Ovary (tissue), 9 donors: ENCODE results near the gene PQBP1. TPM values are rescaled to one million over a fixed set of nuclear protein-coding genes. Genes with fewer than 3 reads are reported as not detected.

ENCODE experiments used
- DNase-seq, 5 donors: peaks; one replicate each; pipeline ENCODE4 v3.0.0-alpha.2; 2019 to 2020
- H3K27ac ChIP-seq, 2 donors: fragments of 200-600 bp; one replicate each; pipeline versions ENCODE4 v1.5.1 to v1.8.0; 2019 to 2022
- H3K27me3 ChIP-seq: fragments of 200-600 bp; one replicate; pipeline ENCODE4 v1.8.0; 2022
- H3K36me3 ChIP-seq: fragments of 200-600 bp; sonication (generic); one replicate; pipeline ENCODE4 v1.5.1; 2019
- H3K4me1 ChIP-seq: one replicate; pipeline ENCODE4 v1.8.1; 2013; ENCODE audit warnings: mild to moderate bottlenecking, moderate library complexity; ENCODE audit not compliant: insufficient read depth
- H3K4me3 ChIP-seq: fragments of 200-600 bp; sonication (generic); one replicate; pipeline ENCODE4 v1.5.1; 2017
- H3K9me3 ChIP-seq, 2 donors: fragments of 200-600 bp in 1 of 2; sonication (generic) in 1 of 2; one replicate each; pipeline versions ENCODE4 v1.5.1 to v1.8.1; 2013 to 2019; ENCODE audit warnings: mild to moderate bottlenecking in 1 of 2, moderate library complexity in 1 of 2
- EP300 ChIP-seq: sonication (generic); formaldehyde crosslinking; IDR thresholded peaks from one replicate; pipeline ENCODE4 v1.6.1; 2017; ENCODE audit warnings: antibody characterized with exemption
- POLR2A ChIP-seq: fragments of 450-650 bp; IDR thresholded peaks from one replicate; pipeline ENCODE4 v1.6.1; 2017; ENCODE audit warnings: antibody characterized with exemption, mild to moderate bottlenecking, moderate library complexity
- WGBS, 3 donors: extraction: QIAGEN DNeasy Blood & Tissue Kit in 1 of 3; methylation state at CpG; one replicate each; pipeline versions ENCODE4 v1.1.5 to v1.1.7; 2013 to 2017; 5-methylcytosine and 5-hydroxymethylcytosine counted together
- intact Hi-C, 4 donors: fragments of 100-400 bp; cut with DNase I; formaldehyde crosslinking; loops; one replicate each; pipeline versions ENCODE4 v1.11.0 to v1.15.1; 2022 to 2023
- polyA plus RNA-seq, 2 donors: library from polyadenylated mRNA; stranded (reverse); fragments of 200-250 nt in 1 of 2; fragments of 350-450 nt in 1 of 2; fragmentation: Illumina TruSeq in 1 of 2; extraction: RNeasy Lipid Tissue Mini Kit (QIAGEN cat#74804) in 1 of 2; gene quantifications; one replicate each; pipeline ENCODE4 v1.2.3, GENCODE V29; 2013 to 2014
- total RNA-seq, 7 donors: library from RNA; depleted of rRNA in 2 of 7; stranded (reverse); fragments of >200 nt in 2 of 7; fragmentation: NEBNext Ultra II Directional in 3 of 7; extraction: Animal tissue kit (Norgen Biotek cat#: 25700) in 3 of 7; gene quantifications; one replicate each; pipeline versions ENCODE4 v1.1.0 to v1.2.4, GENCODE V29; 2016 to 2023
- TF ChIP-seq, protein P1 (sequence below), 3 donors: fragments of 450-650 bp in 2 of 3; fragments of 200-600 bp in 1 of 3; IDR thresholded peaks; one replicate each; pipeline versions ENCODE4 v1.5.1 to v1.8.0; 2016 to 2022; ENCODE audit warnings: antibody characterized with exemption in 3 of 3, mild to moderate bottlenecking in 1 of 3
- donor health status: DM: no; HTN: no; CAD: no; lungs with moderate emphysema.
- donor health status: DM: no; HTN: no; CAD: no.
- donor health status: Bipolar disorder and iron deficiency.
- donor health status: DM: yes; HTN: yes; CAD: no.
- donor health status: DM: no; HTN: no; CAD: no.
- donor health status: DM: yes; HTN: yes; CAD: no.

PQBP1 gene
- total and polyA plus RNA-seq, 9 donors: 71.2 to 149 (median 105) TPM

DNA sequence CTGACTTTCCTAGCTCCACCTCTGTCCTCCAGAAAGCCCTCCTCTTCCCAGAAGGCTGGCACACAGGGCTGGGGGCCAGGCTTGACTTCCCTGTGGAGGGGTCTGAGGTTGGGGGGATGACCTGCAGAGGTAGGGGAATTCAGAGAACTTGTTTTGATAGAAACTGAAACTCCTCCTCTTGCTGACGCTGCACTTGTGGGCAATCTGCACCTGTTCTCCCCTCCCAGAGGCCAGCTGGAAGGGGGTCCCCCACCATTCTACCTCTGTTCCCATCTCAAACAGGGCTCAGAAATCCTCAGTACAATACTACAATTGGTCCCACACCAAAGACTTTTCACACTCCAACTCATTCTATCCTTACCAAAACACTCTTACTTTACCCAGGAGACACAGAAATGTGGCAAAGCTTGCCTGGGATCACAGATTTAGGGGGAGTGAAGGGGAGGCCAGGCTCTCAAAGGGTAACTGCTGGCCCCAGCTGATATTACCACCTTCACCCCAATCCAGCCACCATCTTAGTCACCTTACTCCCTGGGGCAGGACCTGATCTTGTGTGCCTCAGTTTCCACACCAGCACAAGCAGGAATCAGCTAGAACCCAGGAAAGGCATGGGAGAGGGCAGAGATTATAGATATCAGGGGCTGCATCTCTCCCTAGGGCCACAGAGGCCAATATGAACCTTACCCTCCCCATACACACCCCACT, 41.1 kb downstream of the PQBP1 start:
- no peaks in the 10 kb centered on the region for H3K27me3 ChIP-seq
- no peaks in the 10 kb centered on the region for H3K36me3 ChIP-seq
- WGBS, 3 donors: 43 to 67% (median 63%) methylated on average over 1 of the region's 1 CpG
- no peak overlapping the region for H3K4me3 ChIP-seq
- DNase-seq: no peak
- H3K4me1 ChIP-seq: peaks cover 2% of the 10 kb centered on the region
- H3K27ac ChIP-seq: no peak overlapping the region
- TF ChIP-seq, protein P1, sequence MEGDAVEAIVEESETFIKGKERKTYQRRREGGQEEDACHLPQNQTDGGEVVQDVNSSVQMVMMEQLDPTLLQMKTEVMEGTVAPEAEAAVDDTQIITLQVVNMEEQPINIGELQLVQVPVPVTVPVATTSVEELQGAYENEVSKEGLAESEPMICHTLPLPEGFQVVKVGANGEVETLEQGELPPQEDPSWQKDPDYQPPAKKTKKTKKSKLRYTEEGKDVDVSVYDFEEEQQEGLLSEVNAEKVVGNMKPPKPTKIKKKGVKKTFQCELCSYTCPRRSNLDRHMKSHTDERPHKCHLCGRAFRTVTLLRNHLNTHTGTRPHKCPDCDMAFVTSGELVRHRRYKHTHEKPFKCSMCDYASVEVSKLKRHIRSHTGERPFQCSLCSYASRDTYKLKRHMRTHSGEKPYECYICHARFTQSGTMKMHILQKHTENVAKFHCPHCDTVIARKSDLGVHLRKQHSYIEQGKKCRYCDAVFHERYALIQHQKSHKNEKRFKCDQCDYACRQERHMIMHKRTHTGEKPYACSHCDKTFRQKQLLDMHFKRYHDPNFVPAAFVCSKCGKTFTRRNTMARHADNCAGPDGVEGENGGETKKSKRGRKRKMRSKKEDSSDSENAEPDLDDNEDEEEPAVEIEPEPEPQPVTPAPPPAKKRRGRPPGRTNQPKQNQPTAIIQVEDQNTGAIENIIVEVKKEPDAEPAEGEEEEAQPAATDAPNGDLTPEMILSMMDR (IDR thresholded peaks at IDR 0.05): no peak
- TF ChIP-seq EP300 (no peak), POLR2A (no peak)
- intact Hi-C loops: no loop called here
- no peaks in the 10 kb centered on the region for H3K9me3 ChIP-seq

DNA sequence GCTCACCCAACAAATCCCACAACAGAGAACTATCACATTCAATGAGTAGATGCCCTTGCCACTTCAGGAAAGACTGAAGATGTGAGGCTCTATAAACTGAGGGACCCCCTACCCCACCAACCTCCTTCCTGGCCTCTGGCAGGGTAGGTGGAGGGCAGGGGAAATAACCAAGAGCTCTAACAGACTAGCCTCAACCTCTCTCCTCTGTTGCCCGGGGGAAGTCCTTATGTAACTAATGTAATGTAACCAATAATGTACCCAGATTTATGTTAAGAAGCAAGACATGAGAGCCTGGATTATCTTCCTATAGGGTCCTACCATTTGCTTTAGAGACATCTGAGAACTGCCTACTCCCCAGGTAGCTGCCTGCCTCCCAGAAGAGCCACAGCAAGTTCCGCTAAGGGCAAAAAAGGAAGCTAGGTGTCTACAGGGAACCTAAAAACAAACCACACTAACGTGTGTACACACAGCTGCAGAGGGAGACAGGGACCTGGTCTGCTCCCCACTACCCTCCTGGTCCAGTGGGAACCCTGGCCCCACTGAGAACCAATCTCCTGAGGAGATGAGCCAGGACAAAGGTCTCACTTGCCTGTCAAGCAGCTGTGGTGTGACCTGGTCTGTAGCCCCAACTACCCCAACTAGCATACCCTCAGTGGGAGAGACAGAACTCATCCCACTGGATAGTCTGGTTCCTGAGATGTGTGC, 41.9 kb downstream of the PQBP1 start:
- TF ChIP-seq, protein P1 (IDR thresholded peaks at IDR 0.05): no peak
- TF ChIP-seq EP300 (no peak), POLR2A (no peak)
- WGBS, 3 donors: 63 to 70% (median 67%) methylated on average over 3 of the region's 3 CpGs
- no peaks in the 10 kb centered on the region for H3K36me3 ChIP-seq
- no peak overlapping the region for H3K27ac ChIP-seq
- H3K9me3 ChIP-seq: no peaks in the 10 kb centered on the region
- H3K27me3 ChIP-seq: no peaks in the 10 kb centered on the region
- no peak for DNase-seq
- no peak overlapping the region for H3K4me3 ChIP-seq
- intact Hi-C loops: loop anchor here in 1 of 4 donors (5.0 kb wide), 1 partner anchor 302 kb away; no protein-coding TSS in a partner anchor
- H3K4me1 ChIP-seq: peaks cover 2% of the 10 kb centered on the region

DNA sequence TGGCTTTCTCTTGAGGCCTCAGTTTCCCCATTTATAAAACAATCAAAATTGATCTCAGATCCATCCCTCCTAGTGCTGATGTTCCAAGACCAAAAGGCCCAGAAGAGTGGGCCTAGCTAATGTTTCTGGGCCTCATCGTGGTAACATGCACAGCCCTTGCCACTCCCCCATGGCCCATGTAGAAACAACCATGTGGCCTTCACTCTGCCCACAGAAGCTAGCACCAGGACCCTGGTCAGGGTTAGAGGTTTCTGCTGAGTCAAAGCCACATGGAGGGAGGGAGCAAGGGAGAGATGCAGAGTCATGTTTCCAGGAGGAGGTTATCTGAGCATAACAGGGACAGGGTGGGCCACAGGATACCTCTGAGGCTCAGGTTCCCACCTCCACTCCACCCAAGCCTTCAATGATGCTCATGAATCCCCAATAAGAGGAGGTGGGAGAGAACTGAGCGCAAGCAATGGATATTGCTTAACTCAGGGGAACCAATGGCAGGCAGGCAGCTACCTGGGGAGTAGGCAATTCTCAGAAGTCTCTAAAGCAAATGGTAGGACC, 42.8 kb downstream of the PQBP1 start:
- no peaks in the 10 kb centered on the region for H3K36me3 ChIP-seq
- H3K27me3 ChIP-seq: no peaks in the 10 kb centered on the region
- no peak for DNase-seq
- peaks cover 2% of the 10 kb centered on the region for H3K4me1 ChIP-seq
- intact Hi-C loops: loop anchor here in 1 of 4 donors (5.0 kb wide), 1 partner anchor 303 kb away; no protein-coding TSS in a partner anchor
- no peaks in the 10 kb centered on the region for H3K9me3 ChIP-seq
- no peak overlapping the region for H3K27ac ChIP-seq
- WGBS, 3 donors: 62 to 80% (median 65%) methylated on average over 2 of the region's 2 CpGs
- no peak overlapping the region for H3K4me3 ChIP-seq
- no peak for TF ChIP-seq EP300
- no peak for TF ChIP-seq POLR2A
- TF ChIP-seq, protein P1 (IDR thresholded peaks at IDR 0.05): no peak

DNA sequence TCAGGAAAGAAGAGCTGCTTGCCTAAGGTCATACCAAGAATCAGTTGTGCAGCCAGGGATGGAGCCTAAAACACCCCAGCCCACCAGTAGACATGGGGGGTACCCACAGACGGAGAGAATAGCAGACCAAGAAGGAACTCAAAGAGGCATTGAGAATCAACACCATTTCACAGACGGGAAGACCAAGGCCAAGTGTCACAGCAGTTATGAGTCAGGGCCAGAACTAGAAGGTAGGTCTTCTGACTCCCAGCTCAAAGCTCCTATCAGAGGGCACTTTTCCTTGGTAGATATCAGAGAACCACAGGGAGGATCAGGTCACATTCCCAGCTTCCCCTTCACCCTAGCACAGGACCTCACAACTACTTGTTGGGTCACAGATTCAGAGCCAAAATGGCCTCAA, 45.2 kb downstream of the PQBP1 start:
- intact Hi-C loops: loop anchor here in 1 of 4 donors (5.0 kb wide), 1 partner anchor 306 kb away; no protein-coding TSS in a partner anchor
- DNase-seq: no peak
- no peaks in the 10 kb centered on the region for H3K36me3 ChIP-seq
- no peak overlapping the region for H3K4me3 ChIP-seq
- H3K4me1 ChIP-seq: peaks cover 2% of the 10 kb centered on the region
- H3K27me3 ChIP-seq: no peaks in the 10 kb centered on the region
- no peaks in the 10 kb centered on the region for H3K9me3 ChIP-seq
- H3K27ac ChIP-seq: no peak overlapping the region
- WGBS, 3 donors: 64 to 73% (median 65%) methylated on average over 2 of the region's 2 CpGs
- TF ChIP-seq, protein P1 (IDR thresholded peaks at IDR 0.05): no peak
- TF ChIP-seq EP300 (no peak), POLR2A (no peak)
